ENCODE measurements around the gene APC.

GRCh38 chr5:112849912-112850311 lies 112.2 kb downstream of the APC start:
- no peak for TF ChIP-seq EZH2 (IDR thresholded peaks at IDR 0.05; ENCODE audit: borderline replicate concordance, low read length)
- TF ChIP-seq, protein P1, sequence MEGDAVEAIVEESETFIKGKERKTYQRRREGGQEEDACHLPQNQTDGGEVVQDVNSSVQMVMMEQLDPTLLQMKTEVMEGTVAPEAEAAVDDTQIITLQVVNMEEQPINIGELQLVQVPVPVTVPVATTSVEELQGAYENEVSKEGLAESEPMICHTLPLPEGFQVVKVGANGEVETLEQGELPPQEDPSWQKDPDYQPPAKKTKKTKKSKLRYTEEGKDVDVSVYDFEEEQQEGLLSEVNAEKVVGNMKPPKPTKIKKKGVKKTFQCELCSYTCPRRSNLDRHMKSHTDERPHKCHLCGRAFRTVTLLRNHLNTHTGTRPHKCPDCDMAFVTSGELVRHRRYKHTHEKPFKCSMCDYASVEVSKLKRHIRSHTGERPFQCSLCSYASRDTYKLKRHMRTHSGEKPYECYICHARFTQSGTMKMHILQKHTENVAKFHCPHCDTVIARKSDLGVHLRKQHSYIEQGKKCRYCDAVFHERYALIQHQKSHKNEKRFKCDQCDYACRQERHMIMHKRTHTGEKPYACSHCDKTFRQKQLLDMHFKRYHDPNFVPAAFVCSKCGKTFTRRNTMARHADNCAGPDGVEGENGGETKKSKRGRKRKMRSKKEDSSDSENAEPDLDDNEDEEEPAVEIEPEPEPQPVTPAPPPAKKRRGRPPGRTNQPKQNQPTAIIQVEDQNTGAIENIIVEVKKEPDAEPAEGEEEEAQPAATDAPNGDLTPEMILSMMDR (conservative IDR thresholded peaks at IDR 0.05 in 1 of 2, IDR thresholded peaks at IDR 0.05 in 1 of 2; ENCODE audit: extremely low read depth in 1 of 2, insufficient read depth in 1 of 2, low read depth in 1 of 2, low read length in 2 of 2): no peak
